AG09319 (cell line): ENCODE measurements around the gene ASB3.

Experiments used
- DNase-seq: peaks from one replicate; pipeline ENCODE4 v3.0.0-alpha.2; 2010; ENCODE audit warnings: low read depth; ENCODE audit errors: extremely low read depth
- CTCF ChIP-seq: IDR thresholded peaks from 2 replicates; pipeline ENCODE4 v1.5.1; 2011; ENCODE audit warnings: low read depth, mild to moderate bottlenecking, inconsistent platforms, low read length, moderate library complexity

The ASB3 gene

GRCh38 chr2:53802617-53803151, 15.9 kb upstream of the ASB3 start:
- TF ChIP-seq CTCF = no peak
- DNase-seq = no peak

GRCh38 chr2:53801547-53801946, 14.8 kb upstream of the ASB3 start:
- no peak for TF ChIP-seq CTCF
- no peak for DNase-seq

GRCh38 chr2:53793821-53794220, 7.1 kb upstream of the ASB3 start:
- TF ChIP-seq CTCF = no peak
- no peak for DNase-seq

GRCh38 chr2:53793261-53793660, 6.5 kb upstream of the ASB3 start:
- no peak for DNase-seq
- TF ChIP-seq CTCF = no peak

GRCh38 chr2:53787614-53788289, 999 bp upstream of the ASB3 start:
- DNase-seq = no peak
- TF ChIP-seq CTCF = no peak

GRCh38 chr2:53786352-53786704, 425 bp downstream of the ASB3 start:
- DNase-seq = no peak
- TF ChIP-seq CTCF = no peak

- DNase-seq = no peak
- no peak for TF ChIP-seq CTCF
Measured at GRCh38 chr2:53785366-53785765, 1.4 kb downstream of the ASB3 start.
